SK-N-SH (cell line): Measurements from ENCODE around the gene LAMA1.
A peak's percentile ranks its signal among the peaks of the same experiment; 100 is the strongest.

Source experiments
- CHD2 ChIP-seq: fragments of 150-350 bp; IDR thresholded peaks from 2 replicates; pipeline ENCODE4 v1.6.1; 2018; ENCODE audit warnings: low read length; ENCODE audit not compliant: partially characterized antibody
- EP300 ChIP-seq, 2 experiments: IDR thresholded peaks; 2 replicates each; pipeline versions ENCODE4 v1.4.0 to v1.6.1; 2012; ENCODE audit warnings: borderline replicate concordance in 1 of 2, low read depth in 1 of 2, low read length in 1 of 2
- MEF2A ChIP-seq: IDR thresholded peaks from 2 replicates; pipeline ENCODE4 v1.4.0; 2012; ENCODE audit warnings: low read depth, borderline replicate concordance
- MXI1 ChIP-seq: IDR thresholded peaks from 2 replicates; pipeline ENCODE4 v1.6.1; 2012; ENCODE audit warnings: mild to moderate bottlenecking, low read depth, low read length, improper control_type of control experiment
- SIN3A ChIP-seq: IDR thresholded peaks from 2 replicates; pipeline ENCODE4 v1.6.1; 2012; ENCODE audit warnings: low read depth, mild to moderate bottlenecking, low read length, moderate library complexity, borderline replicate concordance
- TCF12 ChIP-seq: IDR thresholded peaks from 2 replicates; pipeline ENCODE4 v1.4.0; 2012
- TF ChIP-seq, protein P1 (sequence below): fragments of 200-600 bp; sonication (generic); IDR thresholded peaks from 2 replicates; pipeline ENCODE4 v1.6.1; 2017; ENCODE audit warnings: antibody characterized with exemption, mild to moderate bottlenecking, moderate library complexity
- TF ChIP-seq, protein P2 (sequence below): IDR thresholded peaks from 2 replicates; pipeline ENCODE4 v1.4.0; 2012; ENCODE audit warnings: low read depth

DNA sequence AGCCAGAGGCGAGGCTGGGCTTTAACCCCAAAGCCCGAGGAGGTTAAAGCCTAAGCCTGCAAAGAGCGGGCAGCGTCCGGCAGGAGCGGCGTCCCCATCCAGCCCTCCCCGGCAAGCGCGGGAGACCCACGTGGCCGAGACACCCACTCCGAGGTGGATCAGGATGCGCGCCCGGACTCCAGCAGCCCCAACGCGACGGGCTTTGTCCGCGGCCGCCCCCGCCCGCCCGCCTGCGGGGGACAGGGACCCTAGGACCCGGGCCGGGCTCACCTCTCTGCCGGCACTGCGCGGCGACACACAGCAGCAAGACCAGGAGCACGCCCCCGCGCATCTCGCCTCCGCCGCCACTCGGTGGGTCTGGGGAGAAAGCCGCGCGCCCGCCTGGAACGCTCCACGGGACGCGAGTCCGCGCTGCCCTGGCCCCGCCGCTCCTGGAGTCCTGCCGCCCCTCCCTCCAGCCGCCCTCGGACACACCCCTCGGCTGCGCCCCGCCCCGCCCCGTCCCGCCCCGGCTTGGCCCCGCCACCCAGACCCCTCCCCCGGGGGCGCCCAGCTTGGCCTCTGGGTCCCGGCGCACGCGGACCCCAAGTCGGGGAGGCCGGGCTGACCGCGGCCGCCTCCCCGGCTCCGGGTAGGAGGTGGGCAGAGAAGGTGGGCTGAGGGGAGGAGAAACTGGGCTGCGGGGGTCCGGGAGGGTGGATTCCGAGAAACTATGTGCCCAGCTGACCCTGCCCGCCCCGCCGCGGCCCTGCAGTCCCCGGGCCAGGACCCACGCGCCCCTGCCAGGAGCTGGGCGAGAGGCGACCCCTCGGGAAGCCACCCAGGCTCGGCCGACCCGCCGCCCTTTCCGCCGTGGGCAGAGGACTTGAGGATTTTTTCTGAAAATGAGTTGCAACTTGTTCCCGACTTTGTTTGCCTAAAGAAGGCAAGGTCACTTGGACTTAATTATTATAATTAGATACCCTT lies at the start of gene LAMA1:
- TF ChIP-seq TCF12: no peak
- TF ChIP-seq CHD2: no peak
- TF ChIP-seq, protein P1, sequence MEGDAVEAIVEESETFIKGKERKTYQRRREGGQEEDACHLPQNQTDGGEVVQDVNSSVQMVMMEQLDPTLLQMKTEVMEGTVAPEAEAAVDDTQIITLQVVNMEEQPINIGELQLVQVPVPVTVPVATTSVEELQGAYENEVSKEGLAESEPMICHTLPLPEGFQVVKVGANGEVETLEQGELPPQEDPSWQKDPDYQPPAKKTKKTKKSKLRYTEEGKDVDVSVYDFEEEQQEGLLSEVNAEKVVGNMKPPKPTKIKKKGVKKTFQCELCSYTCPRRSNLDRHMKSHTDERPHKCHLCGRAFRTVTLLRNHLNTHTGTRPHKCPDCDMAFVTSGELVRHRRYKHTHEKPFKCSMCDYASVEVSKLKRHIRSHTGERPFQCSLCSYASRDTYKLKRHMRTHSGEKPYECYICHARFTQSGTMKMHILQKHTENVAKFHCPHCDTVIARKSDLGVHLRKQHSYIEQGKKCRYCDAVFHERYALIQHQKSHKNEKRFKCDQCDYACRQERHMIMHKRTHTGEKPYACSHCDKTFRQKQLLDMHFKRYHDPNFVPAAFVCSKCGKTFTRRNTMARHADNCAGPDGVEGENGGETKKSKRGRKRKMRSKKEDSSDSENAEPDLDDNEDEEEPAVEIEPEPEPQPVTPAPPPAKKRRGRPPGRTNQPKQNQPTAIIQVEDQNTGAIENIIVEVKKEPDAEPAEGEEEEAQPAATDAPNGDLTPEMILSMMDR: no peak
- TF ChIP-seq MEF2A: no peak
- TF ChIP-seq EP300 (IDR thresholded peaks at IDR 0.05; ENCODE audit: borderline replicate concordance in 1 of 2, low read depth in 1 of 2, low read length in 1 of 2): no peak
- TF ChIP-seq SIN3A: no peak
- TF ChIP-seq, protein P2, sequence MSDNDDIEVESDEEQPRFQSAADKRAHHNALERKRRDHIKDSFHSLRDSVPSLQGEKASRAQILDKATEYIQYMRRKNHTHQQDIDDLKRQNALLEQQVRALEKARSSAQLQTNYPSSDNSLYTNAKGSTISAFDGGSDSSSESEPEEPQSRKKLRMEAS: no peak
- peak; percentile 39 for TF ChIP-seq MXI1
